ENCODE measurements around the gene MIDN.

DNA sequence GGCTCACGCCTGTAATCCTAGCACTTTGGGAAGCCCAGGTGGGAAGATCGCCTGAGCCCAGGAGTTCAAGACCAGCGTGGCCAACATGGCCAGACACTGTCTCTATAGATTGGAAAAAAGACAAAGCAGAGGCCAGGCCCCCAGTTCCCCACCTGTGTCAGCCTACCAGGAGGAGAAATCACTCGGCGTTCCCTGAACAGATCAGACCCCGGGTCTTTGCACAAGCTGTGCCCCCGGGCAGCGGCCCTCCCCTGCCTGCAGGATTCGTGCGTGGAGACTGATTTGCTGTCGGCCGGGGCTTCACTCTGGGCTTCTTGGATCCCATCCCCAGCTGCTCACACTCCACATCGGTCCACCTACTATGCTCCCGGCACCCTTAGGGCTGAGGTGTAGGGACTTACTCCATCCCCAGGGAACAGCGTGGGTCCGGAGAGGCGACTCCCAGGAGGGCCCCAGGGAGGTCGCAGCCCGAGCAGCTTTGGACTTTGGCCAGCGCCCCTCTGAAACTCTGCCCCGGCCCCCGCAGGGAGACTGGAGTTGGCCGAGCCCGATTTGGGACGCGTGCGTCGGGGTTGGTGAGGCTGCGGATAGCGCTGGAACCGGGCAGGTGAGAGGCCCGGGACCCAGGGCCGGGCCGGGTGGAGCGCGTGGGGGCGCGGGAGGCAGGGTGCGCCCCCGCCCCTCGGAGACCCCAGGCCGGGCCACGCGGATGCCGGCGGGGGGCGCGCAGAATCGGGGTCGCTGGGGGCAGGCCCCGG is 36.8 kb downstream of the MIDN start:
- no peak for TF ChIP-seq RCOR1 (IDR thresholded peaks at IDR 0.05; ENCODE audit: insufficient replicate concordance, low read length)
- no peak for TF ChIP-seq MXI1 (IDR thresholded peaks at IDR 0.05; ENCODE audit: borderline replicate concordance, low read depth, low read length)
- TF ChIP-seq CHD1 (IDR thresholded peaks at IDR 0.05; ENCODE audit: low read depth, low read length): no peak
- TF ChIP-seq, protein P1, sequence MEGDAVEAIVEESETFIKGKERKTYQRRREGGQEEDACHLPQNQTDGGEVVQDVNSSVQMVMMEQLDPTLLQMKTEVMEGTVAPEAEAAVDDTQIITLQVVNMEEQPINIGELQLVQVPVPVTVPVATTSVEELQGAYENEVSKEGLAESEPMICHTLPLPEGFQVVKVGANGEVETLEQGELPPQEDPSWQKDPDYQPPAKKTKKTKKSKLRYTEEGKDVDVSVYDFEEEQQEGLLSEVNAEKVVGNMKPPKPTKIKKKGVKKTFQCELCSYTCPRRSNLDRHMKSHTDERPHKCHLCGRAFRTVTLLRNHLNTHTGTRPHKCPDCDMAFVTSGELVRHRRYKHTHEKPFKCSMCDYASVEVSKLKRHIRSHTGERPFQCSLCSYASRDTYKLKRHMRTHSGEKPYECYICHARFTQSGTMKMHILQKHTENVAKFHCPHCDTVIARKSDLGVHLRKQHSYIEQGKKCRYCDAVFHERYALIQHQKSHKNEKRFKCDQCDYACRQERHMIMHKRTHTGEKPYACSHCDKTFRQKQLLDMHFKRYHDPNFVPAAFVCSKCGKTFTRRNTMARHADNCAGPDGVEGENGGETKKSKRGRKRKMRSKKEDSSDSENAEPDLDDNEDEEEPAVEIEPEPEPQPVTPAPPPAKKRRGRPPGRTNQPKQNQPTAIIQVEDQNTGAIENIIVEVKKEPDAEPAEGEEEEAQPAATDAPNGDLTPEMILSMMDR (conservative IDR thresholded peaks at IDR 0.05; ENCODE audit: low read depth, low read length): no peak
- TF ChIP-seq CEBPB (IDR thresholded peaks at IDR 0.05; ENCODE audit: low read depth, low read length): no peak
- TF ChIP-seq, protein P2, sequence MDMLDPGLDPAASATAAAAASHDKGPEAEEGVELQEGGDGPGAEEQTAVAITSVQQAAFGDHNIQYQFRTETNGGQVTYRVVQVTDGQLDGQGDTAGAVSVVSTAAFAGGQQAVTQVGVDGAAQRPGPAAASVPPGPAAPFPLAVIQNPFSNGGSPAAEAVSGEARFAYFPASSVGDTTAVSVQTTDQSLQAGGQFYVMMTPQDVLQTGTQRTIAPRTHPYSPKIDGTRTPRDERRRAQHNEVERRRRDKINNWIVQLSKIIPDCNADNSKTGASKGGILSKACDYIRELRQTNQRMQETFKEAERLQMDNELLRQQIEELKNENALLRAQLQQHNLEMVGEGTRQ (IDR thresholded peaks at IDR 0.05; ENCODE audit: low read depth, low read length): no peak
